Colonic mucosa (tissue), 4 donors: ENCODE results near the gene HOMER2. TPM values are rescaled to one million over a fixed set of nuclear protein-coding genes. Genes with fewer than 3 reads are reported as not detected.
"Not testable (repeated sequence)": the region's sequence is repeated elsewhere in the genome, so short reads cannot be mapped to it uniquely, and the experiment has no call there.

Experiments
- DNase-seq: peaks from one replicate; pipeline ENCODE4 v3.0.0-alpha.2; 2020
- H3K27ac ChIP-seq: fragments of 200-600 bp; one replicate; pipeline ENCODE4 v1.8.0; 2021
- H3K27me3 ChIP-seq: fragments of 200-600 bp; one replicate; pipeline ENCODE4 v1.8.0; 2021
- H3K36me3 ChIP-seq: fragments of 200-600 bp; one replicate; pipeline ENCODE4 v1.8.0; 2021
- H3K4me1 ChIP-seq: fragments of 200-600 bp; one replicate; pipeline ENCODE4 v1.8.0; 2021; ENCODE audit warnings: mild to moderate bottlenecking
- H3K4me3 ChIP-seq: fragments of 200-600 bp; one replicate; pipeline ENCODE4 v1.8.0; 2021
- H3K9ac ChIP-seq, 2 donors: one replicate each; pipeline ENCODE4 v1.7.0; 2013; ENCODE audit warnings: control low read depth in 2 of 2, low read depth in 2 of 2, low read length in 2 of 2
- H3K9me3 ChIP-seq: fragments of 200-600 bp; one replicate; pipeline ENCODE4 v1.8.0; 2021
- CTCF ChIP-seq: fragments of 200-600 bp; IDR thresholded peaks from one replicate; pipeline ENCODE4 v1.8.0; 2022; ENCODE audit warnings: antibody characterized with exemption, mild to moderate bottlenecking
- intact Hi-C: fragments of 100-400 bp; cut with DNase I; formaldehyde crosslinking; loops from one replicate; pipeline ENCODE4 v1.14.1; 2022
- total RNA-seq, 2 donors: library from RNA; stranded (reverse); fragmentation: NEBNext Ultra II Directional in 1 of 2; extraction: Animal tissue kit (Norgen Biotek cat#: 25700) in 1 of 2; gene quantifications; one replicate each; pipeline ENCODE4 v1.2.1, GENCODE V29; 2021
- donor health status: healthy.
- donor health status: DM: no; HTN: no; CAD: no.
- donor health status: DM: no; HTN: no; CAD: no.

Gene HOMER2
- 1 to 10 TPM; 2.4 to 3.1 TPM for total RNA-seq

GRCh38 chr15:82952158-82953081, at the start of gene HOMER2:
TSS of gene HOMER2 (minus strand) at chr15:82952720. CDS start at chr15:82952535, 185 bp downstream.
- no peak within 1 kb of the TSS for H3K27ac ChIP-seq
- no peaks in the 10 kb centered on the region for H3K9me3 ChIP-seq
- intact Hi-C loops = no loop called here
- H3K4me3 ChIP-seq = peak within 1 kb of the TSS; percentile 34
- peaks cover 9% of the 10 kb centered on the region for H3K27me3 ChIP-seq
- H3K4me1 ChIP-seq = no peaks in the 10 kb centered on the region
- DNase-seq = no peak
- H3K36me3 ChIP-seq = no peaks in the 10 kb centered on the region
- no peak for TF ChIP-seq CTCF
- peak within 1 kb of the TSS in 1 of 2 donors; percentile 56 for H3K9ac ChIP-seq

- not testable (repeated sequence) for H3K27ac ChIP-seq, H3K4me1 ChIP-seq, H3K36me3 ChIP-seq, H3K27me3 ChIP-seq, H3K9ac ChIP-seq, DNase-seq, H3K4me3 ChIP-seq, H3K9me3 ChIP-seq
- intact Hi-C loops = loop anchor here (2.0 kb wide), 1 partner anchor 152 kb away; no protein-coding TSS in a partner anchor
Observed at GRCh38 chr15:83000672-83001031, 48.1 kb upstream of the HOMER2 start.

GRCh38 chr15:82999905-83000671, 47.6 kb upstream of the HOMER2 start:
- Histone ChIP-seq H3K27me3 (no peaks in the 10 kb centered on the region), H3K9ac (peak overlapping the region; percentile 19 to 58), H3K27ac (no peak overlapping the region), H3K4me1 (no peaks in the 10 kb centered on the region), H3K4me3 (no peak overlapping the region), H3K9me3 (no peaks in the 10 kb centered on the region), H3K36me3 (no peaks in the 10 kb centered on the region)
- DNase-seq = no peak
- peak; percentile 29 for TF ChIP-seq CTCF
- intact Hi-C loops = loop anchor here (2.0 kb wide), 1 partner anchor 151 kb away; no protein-coding TSS in a partner anchor

- DNase-seq = no peak
- H3K9ac ChIP-seq = no peak overlapping the region
- H3K4me3 ChIP-seq = no peak overlapping the region
- no peaks in the 10 kb centered on the region for H3K36me3 ChIP-seq
- H3K4me1 ChIP-seq = no peaks in the 10 kb centered on the region
- intact Hi-C loops = no loop called here
- no peaks in the 10 kb centered on the region for H3K27me3 ChIP-seq
- H3K27ac ChIP-seq = no peak overlapping the region
- no peaks in the 10 kb centered on the region for H3K9me3 ChIP-seq
- TF ChIP-seq CTCF = no peak
Observed at GRCh38 chr15:82999426-82999825, 46.9 kb upstream of the HOMER2 start.

GRCh38 chr15:82995938-82996337, 43.4 kb upstream of the HOMER2 start:
- Histone ChIP-seq H3K36me3 (no peaks in the 10 kb centered on the region), H3K4me3 (no peak overlapping the region), H3K27me3 (no peaks in the 10 kb centered on the region), H3K9ac (no peak overlapping the region), H3K4me1 (no peaks in the 10 kb centered on the region), H3K27ac (no peak overlapping the region), H3K9me3 (no peaks in the 10 kb centered on the region)
- TF ChIP-seq CTCF = no peak
- intact Hi-C loops = no loop called here
- DNase-seq = no peak
